ENCODE results near the gene CDH13. TPM values are rescaled to one million over a fixed set of nuclear protein-coding genes. Genes with fewer than 3 reads are reported as not detected.

The CDH13 gene
- total and polyA plus RNA-seq, 8 donors = 0.12 to 21.4 (median 1.7) TPM; not detected in 1

DNA sequence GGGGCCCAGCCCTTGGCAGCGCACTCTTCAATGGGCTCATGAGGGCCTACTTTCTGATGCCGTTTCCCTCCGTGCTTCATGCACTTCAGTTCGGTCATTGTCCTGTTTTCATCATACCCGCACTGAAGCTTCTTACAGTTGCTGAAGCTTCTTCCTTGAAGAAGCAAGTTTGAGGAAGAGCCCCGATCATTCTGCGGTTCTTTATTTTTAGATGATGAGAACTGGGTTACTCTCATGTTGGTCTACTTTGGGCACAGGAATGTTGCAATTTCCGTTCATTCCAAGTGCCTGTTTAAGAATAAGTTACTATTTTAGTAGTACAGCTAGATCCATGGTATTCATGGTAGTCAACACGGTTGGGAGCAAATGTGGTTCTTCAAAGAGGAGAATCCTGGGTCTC lies 593.3 kb downstream of the CDH13 start:
- Histone ChIP-seq H3K4me1 (no peaks in the 10 kb centered on the region), H3K27me3 (no peaks in the 10 kb centered on the region), H3K27ac (no peak overlapping the region), H3K36me3 (no peaks in the 10 kb centered on the region), H3K4me3 (no peak overlapping the region), H3K9me3 (no peaks in the 10 kb centered on the region)
- intact Hi-C loops (cut with DNase I; ENCODE audit: low total_unique reads) = no loop called here
- TF ChIP-seq, protein P1, sequence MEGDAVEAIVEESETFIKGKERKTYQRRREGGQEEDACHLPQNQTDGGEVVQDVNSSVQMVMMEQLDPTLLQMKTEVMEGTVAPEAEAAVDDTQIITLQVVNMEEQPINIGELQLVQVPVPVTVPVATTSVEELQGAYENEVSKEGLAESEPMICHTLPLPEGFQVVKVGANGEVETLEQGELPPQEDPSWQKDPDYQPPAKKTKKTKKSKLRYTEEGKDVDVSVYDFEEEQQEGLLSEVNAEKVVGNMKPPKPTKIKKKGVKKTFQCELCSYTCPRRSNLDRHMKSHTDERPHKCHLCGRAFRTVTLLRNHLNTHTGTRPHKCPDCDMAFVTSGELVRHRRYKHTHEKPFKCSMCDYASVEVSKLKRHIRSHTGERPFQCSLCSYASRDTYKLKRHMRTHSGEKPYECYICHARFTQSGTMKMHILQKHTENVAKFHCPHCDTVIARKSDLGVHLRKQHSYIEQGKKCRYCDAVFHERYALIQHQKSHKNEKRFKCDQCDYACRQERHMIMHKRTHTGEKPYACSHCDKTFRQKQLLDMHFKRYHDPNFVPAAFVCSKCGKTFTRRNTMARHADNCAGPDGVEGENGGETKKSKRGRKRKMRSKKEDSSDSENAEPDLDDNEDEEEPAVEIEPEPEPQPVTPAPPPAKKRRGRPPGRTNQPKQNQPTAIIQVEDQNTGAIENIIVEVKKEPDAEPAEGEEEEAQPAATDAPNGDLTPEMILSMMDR (IDR thresholded peaks at IDR 0.05) = no peak
- TF ChIP-seq POLR2AphosphoS5 (IDR thresholded peaks at IDR 0.05) = no peak
- TF ChIP-seq POLR2A (IDR thresholded peaks at IDR 0.05) = no peak
- no peak for TF ChIP-seq EP300 (IDR thresholded peaks at IDR 0.05)
- no peak for DNase-seq
- WGBS, 5 donors = 84 to 93% (median 92%) methylated on average over 9 of the region's 9 CpGs

DNA sequence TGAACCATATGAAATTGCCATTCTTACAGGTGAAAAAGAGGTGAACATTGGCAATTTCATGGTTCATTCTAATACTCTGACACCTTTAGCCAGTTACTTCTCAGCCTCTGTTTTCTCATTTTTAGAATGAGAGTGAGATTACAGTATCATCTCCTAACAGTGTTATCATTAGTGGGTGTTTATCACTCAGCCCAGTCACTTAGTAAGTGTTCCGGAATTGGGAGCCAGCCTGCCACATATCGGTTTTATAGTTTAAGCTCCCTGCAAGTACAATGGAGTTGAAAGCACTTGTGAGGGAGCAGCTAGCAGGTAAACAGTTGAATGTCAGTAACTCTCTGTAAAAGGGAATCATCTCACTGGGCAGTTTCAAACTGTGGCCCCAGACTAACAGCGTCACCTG lies 597.9 kb downstream of the CDH13 start:
- no peaks in the 10 kb centered on the region for H3K9me3 ChIP-seq
- intact Hi-C loops (cut with DNase I; ENCODE audit: low total_unique reads) = no loop called here
- no peaks in the 10 kb centered on the region for H3K36me3 ChIP-seq
- H3K4me3 ChIP-seq = no peak overlapping the region
- 65 to 81% (median 72%) methylated on average over 3 of the region's 3 CpGs for WGBS, 5 donors
- no peak overlapping the region for H3K27ac ChIP-seq
- DNase-seq = no peak
- TF ChIP-seq EP300 (IDR thresholded peaks at IDR 0.05) (no peak), POLR2AphosphoS5 (IDR thresholded peaks at IDR 0.05) (no peak), POLR2A (IDR thresholded peaks at IDR 0.05) (no peak)
- TF ChIP-seq, protein P1 (IDR thresholded peaks at IDR 0.05) = no peak
- H3K27me3 ChIP-seq = peaks cover 0 to 13% (median 0%) of the 10 kb centered on the region in 3 donors
- H3K4me1 ChIP-seq = no peaks in the 10 kb centered on the region

DNA sequence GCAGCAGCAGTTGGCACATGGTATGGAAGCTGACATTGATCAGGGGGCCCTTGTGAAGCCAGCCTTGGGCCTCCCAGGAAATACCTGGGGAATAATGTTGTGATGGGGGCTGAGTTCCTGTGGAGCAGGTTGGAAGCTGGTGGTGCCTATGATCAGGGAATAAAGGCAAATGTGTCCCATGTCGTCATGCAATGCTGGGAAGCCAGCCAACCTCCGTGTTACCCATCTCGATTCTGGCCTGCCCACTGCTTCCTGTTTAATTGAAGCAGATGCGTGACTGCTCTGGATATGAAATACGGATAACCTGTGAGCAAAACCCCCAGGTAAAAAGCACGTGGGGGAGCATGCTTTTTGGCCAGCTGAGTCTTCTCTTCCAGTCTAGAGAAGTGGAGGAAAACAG lies 600.6 kb downstream of the CDH13 start:
- WGBS, 5 donors = 40 to 66% (median 62%) methylated on average over 6 of the region's 6 CpGs
- Histone ChIP-seq H3K27ac (no peak overlapping the region), H3K9me3 (no peaks in the 10 kb centered on the region), H3K36me3 (no peaks in the 10 kb centered on the region), H3K4me1 (no peaks in the 10 kb centered on the region), H3K4me3 (no peak overlapping the region), H3K27me3 (peaks cover 0 to 13% (median 0%) of the 10 kb centered on the region in 3 donors)
- DNase-seq = no peak
- intact Hi-C loops (cut with DNase I; ENCODE audit: low total_unique reads) = no loop called here
- TF ChIP-seq, protein P1 (IDR thresholded peaks at IDR 0.05) = no peak
- TF ChIP-seq EP300 (IDR thresholded peaks at IDR 0.05) = no peak
- no peak for TF ChIP-seq POLR2AphosphoS5 (IDR thresholded peaks at IDR 0.05)
- TF ChIP-seq POLR2A (IDR thresholded peaks at IDR 0.05) = no peak

GRCh38 chr16:83231729-83232128 lies 605.0 kb downstream of the CDH13 start:
- 70 to 77% (median 73%) methylated on average over 5 of the region's 5 CpGs for WGBS, 5 donors
- Histone ChIP-seq H3K36me3 (no peaks in the 10 kb centered on the region), H3K27ac (no peak overlapping the region), H3K27me3 (peaks cover 0 to 7% (median 0%) of the 10 kb centered on the region in 3 donors), H3K9me3 (no peaks in the 10 kb centered on the region), H3K4me3 (no peak overlapping the region), H3K4me1 (no peaks in the 10 kb centered on the region)
- intact Hi-C loops (cut with DNase I; ENCODE audit: low total_unique reads) = no loop called here
- no peak for DNase-seq
- TF ChIP-seq POLR2A (IDR thresholded peaks at IDR 0.05) = no peak

- H3K27me3 ChIP-seq = peaks cover 0 to under 1% (median 0%) of the 10 kb centered on the region in 3 donors
- H3K36me3 ChIP-seq = no peaks in the 10 kb centered on the region
- no peak for DNase-seq
- no peak overlapping the region for H3K4me3 ChIP-seq
- H3K27ac ChIP-seq = no peak overlapping the region
- no peaks in the 10 kb centered on the region for H3K9me3 ChIP-seq
- H3K4me1 ChIP-seq = no peaks in the 10 kb centered on the region
- no peak for TF ChIP-seq POLR2A (IDR thresholded peaks at IDR 0.05)
- TF ChIP-seq POLR2AphosphoS5 (IDR thresholded peaks at IDR 0.05) = no peak
- intact Hi-C loops (cut with DNase I; ENCODE audit: low total_unique reads) = no loop called here
- WGBS, 5 donors = 56 to 75% (median 70%) methylated on average over 8 of the region's 8 CpGs
Measured at GRCh38 chr16:83233153-83233552, 606.4 kb downstream of the CDH13 start.
